AG04450 (cell line): ENCODE data around the gene PKD2. TPM values are rescaled to one million over a fixed set of nuclear protein-coding genes. Genes with fewer than 3 reads are reported as not detected.

ENCODE experiments used
- CTCF ChIA-PET: fragments of 300-600, 350-600 bp; formaldehyde crosslinking; extraction: SDS; loops from one replicate; lab custom pipeline; 2022; ENCODE audit warnings: antibody characterized with exemption, inconsistent platforms; lab: Charles Lee
- POLR2A ChIA-PET: fragments of 350-600 bp; formaldehyde crosslinking; extraction: SDS; loops from one replicate; lab custom pipeline; 2021; ENCODE audit warnings: antibody characterized with exemption, inconsistent platforms; lab: Yijun Ruan, JAX
- DNase-seq: peaks from one replicate; pipeline ENCODE4 v3.0.0-alpha.2; 2011; ENCODE audit warnings: low read depth, low spot score
- H3K27ac ChIP-seq: one replicate; pipeline ENCODE4 v1.5.1; 2012; ENCODE audit warnings: low read depth, low read length, control low read depth
- H3K27me3 ChIP-seq: one replicate; pipeline ENCODE4 v1.6.0; 2012; ENCODE audit warnings: low read length; ENCODE audit not compliant: control insufficient read depth, insufficient read depth
- H3K4me3 ChIP-seq: 2 replicates; pipeline ENCODE4 v1.5.1; 2011; ENCODE audit warnings: mild to moderate bottlenecking, low read depth, low read length, control low read depth
- H3K9me3 ChIP-seq: 2 replicates; pipeline ENCODE4 v1.5.1; 2012; ENCODE audit warnings: low read length; ENCODE audit not compliant: control insufficient read depth, insufficient read depth
- CTCF ChIP-seq: IDR thresholded peaks from 2 replicates; pipeline ENCODE4 v1.5.1; 2011; ENCODE audit warnings: low read depth, low read length, control low read depth, inconsistent platforms
- polyA plus RNA-seq: library from polyadenylated mRNA; depleted of rRNA; stranded (reverse); fragments of >200 nt; gene quantifications from 2 replicates; pipeline ENCODE4 v1.2.3, GENCODE V29; 2011

The PKD2 gene
- polyA plus RNA-seq, 1 experiment: 65.1 TPM

GRCh38 chr4:88006956-88007303 lies 505 bp upstream of the PKD2 start:
- peak overlapping the region; percentile 60 for H3K4me3 ChIP-seq
- no peak for DNase-seq
- POLR2A ChIA-PET: interaction anchor here (0.6 kb wide), 1 partner anchor 202 kb away, joined by 3 read pairs; no protein-coding TSS in a partner anchor
- no peak overlapping the region for H3K27ac ChIP-seq
- TF ChIP-seq CTCF: no peak
- CTCF ChIA-PET: no interaction called here
- H3K9me3 ChIP-seq: no peaks in the 10 kb centered on the region
- no peaks in the 10 kb centered on the region for H3K27me3 ChIP-seq

GRCh38 chr4:88008122-88008742 lies 797 bp downstream of the PKD2 start:
- TF ChIP-seq CTCF: no peak
- ChIA-PET CTCF (interaction anchor here (1.1 kb wide), 1 partner anchor 34 kb away, joined by 5 read pairs; no protein-coding TSS in a partner anchor), POLR2A (interaction anchor here (0.7 to 0.8 kb wide), 2 partner anchors 10 to 185 kb away, joined by 3 to 4 read pairs; no protein-coding TSS in a partner anchor)
- Histone ChIP-seq H3K27me3 (no peaks in the 10 kb centered on the region), H3K9me3 (no peaks in the 10 kb centered on the region), H3K27ac (peak overlapping the region; percentile 33), H3K4me3 (peak overlapping the region; percentile 81)
- no peak for DNase-seq

GRCh38 chr4:88008743-88009171 lies 1.3 kb downstream of the PKD2 start:
- Histone ChIP-seq H3K4me3 (peak overlapping the region; percentile 81), H3K27me3 (no peaks in the 10 kb centered on the region), H3K9me3 (no peaks in the 10 kb centered on the region), H3K27ac (no peak overlapping the region)
- DNase-seq: no peak
- POLR2A ChIA-PET: interaction anchor here (0.7 to 0.8 kb wide), 3 partner anchors 10 to 185 kb away, joined by 3 to 4 read pairs (median 3); no protein-coding TSS in a partner anchor
- CTCF ChIA-PET: interaction anchor here (1.1 kb wide), 1 partner anchor 35 kb away, joined by 5 read pairs; no protein-coding TSS in a partner anchor
- TF ChIP-seq CTCF: no peak

- H3K27me3 ChIP-seq: no peaks in the 10 kb centered on the region
- peak overlapping the region; percentile 81 for H3K4me3 ChIP-seq
- ChIA-PET CTCF (interaction anchor here (0.6 to 1.5 kb wide), 4 partner anchors 23 to 585 kb away, joined by 3 to 5 read pairs (median 3); no protein-coding TSS in a partner anchor), POLR2A (interaction anchor here (0.7 kb wide), 1 partner anchor 99 kb away, joined by 6 read pairs; no protein-coding TSS in a partner anchor)
- no peaks in the 10 kb centered on the region for H3K9me3 ChIP-seq
- DNase-seq: no peak
- no peak overlapping the region for H3K27ac ChIP-seq
- no peak for TF ChIP-seq CTCF
Measured at GRCh38 chr4:88009871-88010270, 2.4 kb downstream of the PKD2 start.

GRCh38 chr4:88010966-88011365 lies 3.5 kb downstream of the PKD2 start:
- TF ChIP-seq CTCF: no peak
- POLR2A ChIA-PET: no interaction called here
- Histone ChIP-seq H3K9me3 (no peaks in the 10 kb centered on the region), H3K27ac (peak overlapping the region; percentile 33), H3K27me3 (no peaks in the 10 kb centered on the region), H3K4me3 (peak overlapping the region; percentile 5)
- no peak for DNase-seq
- CTCF ChIA-PET: interaction anchor here (0.7 kb wide), 2 partner anchors 14 to 1540 kb away, joined by 3 to 6 read pairs; no protein-coding TSS in a partner anchor
